ENCODE data around the gene MRPL11. TPM values are rescaled to one million over a fixed set of nuclear protein-coding genes. Genes with fewer than 3 reads are reported as not detected.

Gene MRPL11
- total RNA-seq, 1 donor from 2014 or later: 49.4 TPM

DNA sequence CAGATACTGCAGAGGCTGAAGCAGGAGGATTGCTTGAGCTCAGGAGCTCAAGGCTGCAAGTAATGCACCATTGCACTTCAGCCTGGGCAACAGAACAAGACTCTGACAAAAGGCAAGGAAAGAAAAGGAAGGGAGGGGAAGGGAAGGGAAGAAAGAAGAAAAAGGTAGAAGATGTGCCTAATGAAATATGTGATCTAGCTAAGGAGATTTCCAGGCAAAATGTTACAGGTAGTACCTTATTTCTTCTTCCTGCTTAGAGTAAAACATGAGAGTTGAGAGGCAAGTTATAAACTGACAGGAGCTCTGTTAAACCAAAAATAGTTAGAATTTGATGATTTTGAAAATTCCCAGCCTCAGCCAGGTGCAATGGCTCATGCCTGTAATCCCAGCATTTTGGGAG lies 23.4 kb upstream of the MRPL11 start:
- intact Hi-C loops (cut with DNase I): no loop called here
- H3K27ac ChIP-seq: no peak overlapping the region
- no peaks in the 10 kb centered on the region for H3K27me3 ChIP-seq
- H3K4me1 ChIP-seq: peaks cover 11% of the 10 kb centered on the region
- H3K4me3 ChIP-seq: no peak overlapping the region
- TF ChIP-seq POLR2AphosphoS5 (IDR thresholded peaks at IDR 0.05; ENCODE audit: insufficient read depth in 1 of 2, low read depth in 1 of 2): no peak
- no peak for TF ChIP-seq POLR2A (IDR thresholded peaks at IDR 0.05)
- TF ChIP-seq, protein P1, sequence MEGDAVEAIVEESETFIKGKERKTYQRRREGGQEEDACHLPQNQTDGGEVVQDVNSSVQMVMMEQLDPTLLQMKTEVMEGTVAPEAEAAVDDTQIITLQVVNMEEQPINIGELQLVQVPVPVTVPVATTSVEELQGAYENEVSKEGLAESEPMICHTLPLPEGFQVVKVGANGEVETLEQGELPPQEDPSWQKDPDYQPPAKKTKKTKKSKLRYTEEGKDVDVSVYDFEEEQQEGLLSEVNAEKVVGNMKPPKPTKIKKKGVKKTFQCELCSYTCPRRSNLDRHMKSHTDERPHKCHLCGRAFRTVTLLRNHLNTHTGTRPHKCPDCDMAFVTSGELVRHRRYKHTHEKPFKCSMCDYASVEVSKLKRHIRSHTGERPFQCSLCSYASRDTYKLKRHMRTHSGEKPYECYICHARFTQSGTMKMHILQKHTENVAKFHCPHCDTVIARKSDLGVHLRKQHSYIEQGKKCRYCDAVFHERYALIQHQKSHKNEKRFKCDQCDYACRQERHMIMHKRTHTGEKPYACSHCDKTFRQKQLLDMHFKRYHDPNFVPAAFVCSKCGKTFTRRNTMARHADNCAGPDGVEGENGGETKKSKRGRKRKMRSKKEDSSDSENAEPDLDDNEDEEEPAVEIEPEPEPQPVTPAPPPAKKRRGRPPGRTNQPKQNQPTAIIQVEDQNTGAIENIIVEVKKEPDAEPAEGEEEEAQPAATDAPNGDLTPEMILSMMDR (IDR thresholded peaks at IDR 0.05): no peak
- no peaks in the 10 kb centered on the region for H3K9me3 ChIP-seq
- DNase-seq (ENCODE audit: extremely low spot score in 2 of 2): no peak
- H3K36me3 ChIP-seq: no peaks in the 10 kb centered on the region

DNA sequence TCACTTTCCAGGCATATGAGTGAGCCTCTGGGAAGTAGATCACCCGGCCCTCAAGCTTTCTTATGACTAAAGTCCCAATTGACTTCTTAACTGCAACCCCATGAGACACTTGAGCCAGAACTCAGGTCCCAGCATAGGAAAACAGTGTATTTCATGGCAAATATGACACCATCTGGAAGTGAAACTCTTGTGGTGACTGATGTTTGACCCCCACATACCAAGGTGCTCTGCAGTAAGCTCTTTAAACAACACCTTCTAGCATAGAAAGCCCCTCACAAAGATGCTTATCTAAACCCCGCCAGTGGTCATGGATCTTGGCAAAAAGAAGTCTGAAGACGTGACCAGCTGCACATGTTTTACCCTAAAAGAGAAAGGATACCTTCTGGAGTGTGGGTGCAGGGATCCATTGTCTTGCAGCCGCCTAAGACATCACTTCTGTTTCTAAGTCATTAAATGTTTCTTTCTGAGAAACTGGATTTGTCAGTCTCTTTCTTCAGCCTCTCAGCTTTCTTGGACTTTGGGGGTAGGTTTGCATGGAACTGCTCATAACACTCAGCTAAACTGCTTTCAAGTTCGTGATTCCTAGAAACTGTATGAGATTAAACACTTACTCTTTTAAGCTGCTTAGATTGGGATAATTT lies 20.6 kb upstream of the MRPL11 start:
- TF ChIP-seq POLR2AphosphoS5 (IDR thresholded peaks at IDR 0.05; ENCODE audit: insufficient read depth in 1 of 2, low read depth in 1 of 2): no peak
- no peak for TF ChIP-seq POLR2A (IDR thresholded peaks at IDR 0.05)
- TF ChIP-seq, protein P1 (IDR thresholded peaks at IDR 0.05): no peak
- no peak overlapping the region for H3K4me3 ChIP-seq
- no peak for DNase-seq (ENCODE audit: extremely low spot score in 2 of 2)
- intact Hi-C loops (cut with DNase I): loop anchor here (10.0 kb wide), 1 partner anchor 76 kb away; no protein-coding TSS in a partner anchor
- no peaks in the 10 kb centered on the region for H3K27me3 ChIP-seq
- no peaks in the 10 kb centered on the region for H3K4me1 ChIP-seq
- no peaks in the 10 kb centered on the region for H3K9me3 ChIP-seq
- no peak overlapping the region for H3K27ac ChIP-seq
- H3K36me3 ChIP-seq: no peaks in the 10 kb centered on the region

DNA sequence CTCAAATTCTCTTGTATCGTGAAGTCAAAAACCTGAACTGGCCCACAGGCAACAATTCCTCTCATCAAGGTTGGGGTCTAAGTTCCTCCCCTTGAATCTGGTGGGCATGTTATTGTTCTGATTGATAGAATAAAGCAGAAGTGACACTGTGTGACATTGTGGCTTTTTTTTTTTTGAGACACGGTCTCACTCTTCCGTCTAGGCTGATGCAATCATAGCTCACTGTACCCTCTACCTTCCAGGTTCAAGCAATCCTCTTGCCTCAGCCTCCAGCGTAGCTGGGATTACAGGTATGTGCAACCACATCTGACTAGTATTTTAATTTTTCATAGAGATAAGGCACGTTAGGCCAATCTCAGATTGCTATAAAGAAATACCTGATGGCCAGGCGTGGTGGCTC lies 19.2 kb upstream of the MRPL11 start:
- no peak overlapping the region for H3K4me3 ChIP-seq
- TF ChIP-seq POLR2AphosphoS5 (IDR thresholded peaks at IDR 0.05; ENCODE audit: insufficient read depth in 1 of 2, low read depth in 1 of 2) (no peak), POLR2A (IDR thresholded peaks at IDR 0.05) (no peak)
- TF ChIP-seq, protein P1 (IDR thresholded peaks at IDR 0.05): no peak
- no peak overlapping the region for H3K27ac ChIP-seq
- no peaks in the 10 kb centered on the region for H3K9me3 ChIP-seq
- H3K4me1 ChIP-seq: no peaks in the 10 kb centered on the region
- intact Hi-C loops (cut with DNase I): loop anchor here (10.0 kb wide), 1 partner anchor 77 kb away; no protein-coding TSS in a partner anchor
- DNase-seq (ENCODE audit: extremely low spot score in 2 of 2): no peak
- no peaks in the 10 kb centered on the region for H3K36me3 ChIP-seq
- no peaks in the 10 kb centered on the region for H3K27me3 ChIP-seq

DNA sequence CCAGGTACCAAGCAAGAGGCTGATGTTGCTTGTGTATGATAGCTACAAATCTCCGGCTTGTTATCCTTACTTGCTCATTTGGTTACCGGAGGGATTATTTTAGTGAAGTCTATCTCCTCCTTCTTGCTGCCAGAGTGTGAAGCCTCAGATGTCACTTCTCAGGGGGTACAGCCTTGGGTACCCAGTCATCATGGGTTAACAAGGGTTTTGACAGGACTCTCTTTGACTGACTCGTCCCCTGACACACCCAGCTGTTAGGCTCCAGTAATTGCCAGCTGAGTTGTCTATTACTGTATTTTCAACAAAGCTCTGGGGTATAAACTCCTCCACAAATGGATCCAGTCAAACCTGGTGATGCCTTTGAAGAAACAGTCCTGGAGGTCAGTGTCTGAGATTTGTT lies 16.2 kb upstream of the MRPL11 start:
- TF ChIP-seq POLR2AphosphoS5 (IDR thresholded peaks at IDR 0.05; ENCODE audit: insufficient read depth in 1 of 2, low read depth in 1 of 2): no peak
- TF ChIP-seq POLR2A (IDR thresholded peaks at IDR 0.05): no peak
- H3K4me3 ChIP-seq: no peak overlapping the region
- DNase-seq (ENCODE audit: extremely low spot score in 2 of 2): no peak
- no peak overlapping the region for H3K27ac ChIP-seq
- H3K4me1 ChIP-seq: no peaks in the 10 kb centered on the region
- intact Hi-C loops (cut with DNase I): loop anchor here (10.0 kb wide), 1 partner anchor 80 kb away; no protein-coding TSS in a partner anchor
- H3K9me3 ChIP-seq: no peaks in the 10 kb centered on the region
- no peaks in the 10 kb centered on the region for H3K27me3 ChIP-seq
- no peaks in the 10 kb centered on the region for H3K36me3 ChIP-seq

DNA sequence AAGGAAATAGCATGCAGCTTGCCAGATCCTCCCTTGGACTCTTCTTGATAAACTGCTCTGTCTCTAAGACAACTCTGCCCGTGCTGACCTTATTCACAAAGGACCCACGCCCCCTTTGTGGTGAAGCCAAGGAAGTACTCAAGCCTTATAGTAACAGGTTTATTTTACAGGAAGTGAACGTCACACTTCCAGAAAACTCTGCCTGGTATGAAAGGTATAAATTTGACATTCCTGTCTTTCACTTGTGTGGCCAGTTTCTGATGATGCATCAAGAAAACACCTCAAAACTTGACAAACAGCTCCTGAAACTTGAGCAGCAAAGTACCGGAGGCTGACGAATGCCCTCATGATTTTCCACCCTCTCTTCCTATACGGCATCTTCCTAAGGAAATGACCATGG lies 15.6 kb upstream of the MRPL11 start:
- H3K27me3 ChIP-seq: no peaks in the 10 kb centered on the region
- H3K27ac ChIP-seq: no peak overlapping the region
- H3K4me1 ChIP-seq: no peaks in the 10 kb centered on the region
- H3K36me3 ChIP-seq: no peaks in the 10 kb centered on the region
- intact Hi-C loops (cut with DNase I): loop anchor here (10.0 kb wide), 1 partner anchor 81 kb away; no protein-coding TSS in a partner anchor
- no peak overlapping the region for H3K4me3 ChIP-seq
- no peak for TF ChIP-seq POLR2A (IDR thresholded peaks at IDR 0.05)
- TF ChIP-seq, protein P1 (IDR thresholded peaks at IDR 0.05): no peak
- DNase-seq (ENCODE audit: extremely low spot score in 2 of 2): no peak
- no peaks in the 10 kb centered on the region for H3K9me3 ChIP-seq

Data from vagina (tissue), 2 donors.